Mucosa of descending colon (tissue), 3 donors: Measurements from ENCODE around the gene TAF4. TPM values are rescaled to one million over a fixed set of nuclear protein-coding genes. Genes with fewer than 3 reads are reported as not detected.

Source experiments
- ATAC-seq: fragments of 200-7000 bp; cut with Tn5 transposase; one replicate; pipeline ENCODE4 v1.9.1; 2020; ENCODE audit warnings: mild to moderate bottlenecking, moderate library complexity
- DNase-seq, 3 donors: peaks; one replicate each; pipeline ENCODE4 v3.0.0-alpha.2; 2020
- H3K36me3 ChIP-seq: fragments of 200-600 bp; one replicate; pipeline ENCODE4 v1.8.0; 2021; ENCODE audit warnings: low read depth, mild to moderate bottlenecking
- H3K4me1 ChIP-seq: fragments of 200-600 bp; one replicate; pipeline ENCODE4 v1.8.0; 2021; ENCODE audit warnings: low read depth, mild to moderate bottlenecking
- H3K4me3 ChIP-seq: fragments of 200-600 bp; one replicate; pipeline ENCODE4 v1.8.0; 2021; ENCODE audit warnings: mild to moderate bottlenecking
- H3K9me3 ChIP-seq: fragments of 200-600 bp; one replicate; pipeline ENCODE4 v1.8.0; 2021; ENCODE audit warnings: mild to moderate bottlenecking
- intact Hi-C, 2 donors: fragments of 100-400 bp; cut with DNase I in 1 of 2; cut with micrococcal nuclease in 1 of 2; formaldehyde crosslinking; loops; one replicate each; pipeline versions ENCODE4 v1.11.0 to v1.11.1; 2022; cut with DNase I, micrococcal nuclease
- total RNA-seq, 3 donors: library from RNA; stranded (reverse); fragmentation: NEBNext Ultra II Directional in 2 of 3; extraction: Animal tissue kit (Norgen Biotek cat#: 25700) in 2 of 3; gene quantifications; one replicate each; pipeline versions ENCODE4 v1.2.1 to v1.2.4, GENCODE V29; 2021 to 2023
- TF ChIP-seq, protein P1 (sequence below): fragments of 200-600 bp; IDR thresholded peaks from one replicate; pipeline ENCODE4 v1.8.0; 2022; ENCODE audit warnings: antibody characterized with exemption, mild to moderate bottlenecking
- donor health status: DM: no; HTN: no; CAD: no; lungs with moderate emphysema.
- donor health status: DM: no; HTN: no; CAD: no.
- donor health status: DM: no; HTN: yes; CAD: no.

The TAF4 gene
- total RNA-seq, 3 donors from 2014 or later = 23.8 to 28.3 (median 27.5) TPM

DNA sequence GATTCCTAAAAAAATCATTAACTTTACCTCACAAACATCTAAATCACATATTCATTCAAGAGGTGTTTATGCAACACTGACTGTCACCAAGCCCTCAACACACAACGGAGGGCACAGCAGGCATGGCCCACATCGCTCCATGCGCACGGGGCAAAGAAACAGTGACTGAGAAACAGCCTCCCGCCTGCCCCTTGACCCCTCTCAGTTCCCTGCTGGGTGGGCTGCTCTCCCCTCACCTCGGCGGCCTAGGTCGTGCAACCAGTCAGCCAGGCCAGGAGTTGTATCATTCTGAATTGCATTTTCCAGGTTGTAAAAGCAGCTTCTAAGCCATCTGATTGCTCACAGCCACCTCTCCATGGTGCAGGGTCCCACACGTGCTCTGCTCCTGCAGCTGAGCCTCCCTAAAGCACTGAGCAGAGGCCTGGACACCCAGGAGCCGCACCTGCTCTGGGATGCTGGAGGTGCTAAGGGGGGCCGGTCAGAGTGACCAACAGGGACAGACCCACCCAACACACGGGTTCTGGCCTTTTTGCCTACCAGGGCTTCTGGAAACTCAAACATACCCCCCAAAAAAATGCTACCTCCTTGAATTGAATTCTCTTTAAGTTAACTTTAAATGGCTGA, 37.9 kb downstream of the TAF4 start:
- TF ChIP-seq, protein P1, sequence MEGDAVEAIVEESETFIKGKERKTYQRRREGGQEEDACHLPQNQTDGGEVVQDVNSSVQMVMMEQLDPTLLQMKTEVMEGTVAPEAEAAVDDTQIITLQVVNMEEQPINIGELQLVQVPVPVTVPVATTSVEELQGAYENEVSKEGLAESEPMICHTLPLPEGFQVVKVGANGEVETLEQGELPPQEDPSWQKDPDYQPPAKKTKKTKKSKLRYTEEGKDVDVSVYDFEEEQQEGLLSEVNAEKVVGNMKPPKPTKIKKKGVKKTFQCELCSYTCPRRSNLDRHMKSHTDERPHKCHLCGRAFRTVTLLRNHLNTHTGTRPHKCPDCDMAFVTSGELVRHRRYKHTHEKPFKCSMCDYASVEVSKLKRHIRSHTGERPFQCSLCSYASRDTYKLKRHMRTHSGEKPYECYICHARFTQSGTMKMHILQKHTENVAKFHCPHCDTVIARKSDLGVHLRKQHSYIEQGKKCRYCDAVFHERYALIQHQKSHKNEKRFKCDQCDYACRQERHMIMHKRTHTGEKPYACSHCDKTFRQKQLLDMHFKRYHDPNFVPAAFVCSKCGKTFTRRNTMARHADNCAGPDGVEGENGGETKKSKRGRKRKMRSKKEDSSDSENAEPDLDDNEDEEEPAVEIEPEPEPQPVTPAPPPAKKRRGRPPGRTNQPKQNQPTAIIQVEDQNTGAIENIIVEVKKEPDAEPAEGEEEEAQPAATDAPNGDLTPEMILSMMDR = no peak
- no peaks in the 10 kb centered on the region for H3K9me3 ChIP-seq

GRCh38 chr20:62027116-62027515, 38.6 kb downstream of the TAF4 start:
- intact Hi-C loops = loop anchor here in 1 of 2 donors (10.0 kb wide), 1 partner anchor 98 kb away; the partner anchor contains the start of gene LSM14B
- no peaks in the 10 kb centered on the region for H3K9me3 ChIP-seq

More for the DNA sequence above, 37.9 kb downstream of the TAF4 start:
- Histone ChIP-seq H3K36me3 (no peaks in the 10 kb centered on the region), H3K4me1 (peaks cover 7% of the 10 kb centered on the region), H3K4me3 (no peak overlapping the region)
- intact Hi-C loops = loop anchor here in 1 of 2 donors (10.0 kb wide), 1 partner anchor 97 kb away; the partner anchor contains the start of gene LSM14B
- DNase-seq (no peak), ATAC-seq (no peak)

DNA sequence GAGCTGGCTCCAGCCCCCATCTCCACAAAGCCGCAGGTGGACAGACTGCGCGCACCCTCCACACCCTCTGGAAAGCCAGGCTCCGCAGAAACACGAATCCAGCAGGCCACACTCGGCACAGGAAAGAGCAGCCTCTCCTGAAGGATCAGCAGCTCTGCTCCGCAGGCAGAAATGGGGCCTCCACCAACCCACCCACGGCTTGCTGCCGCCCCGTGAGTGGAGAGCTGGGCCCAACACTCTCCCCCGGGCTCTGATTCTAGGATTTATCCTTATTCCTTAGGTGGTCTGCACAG, 39.2 kb downstream of the TAF4 start:
- no peak overlapping the region for H3K4me3 ChIP-seq
- H3K36me3 ChIP-seq = no peaks in the 10 kb centered on the region
- no peak for ATAC-seq
- peaks cover 7% of the 10 kb centered on the region for H3K4me1 ChIP-seq
- DNase-seq = peak in 1 of 3 donors; percentile 35
- no peaks in the 10 kb centered on the region for H3K9me3 ChIP-seq
- TF ChIP-seq, protein P1 = no peak
- intact Hi-C loops = loop anchor here in 1 of 2 donors (10.0 kb wide), 1 partner anchor 98 kb away; the partner anchor contains the start of gene LSM14B

More at GRCh38 chr20:62027116-62027515, 38.6 kb downstream of the TAF4 start:
- Histone ChIP-seq H3K4me3 (no peak overlapping the region), H3K4me1 (peaks cover 7% of the 10 kb centered on the region), H3K36me3 (no peaks in the 10 kb centered on the region)
- ATAC-seq (no peak), DNase-seq (peak in 1 of 3 donors; percentile 6)
- TF ChIP-seq, protein P1 = no peak

GRCh38 chr20:62025832-62026563, 39.7 kb downstream of the TAF4 start:
- Histone ChIP-seq H3K36me3 (no peaks in the 10 kb centered on the region), H3K4me3 (no peak overlapping the region), H3K4me1 (peaks cover 7% of the 10 kb centered on the region), H3K9me3 (no peaks in the 10 kb centered on the region)
- TF ChIP-seq, protein P1 = no peak
- intact Hi-C loops = loop anchor here in 1 of 2 donors (10.0 kb wide), 1 partner anchor 99 kb away; the partner anchor contains the start of gene LSM14B
- DNase-seq = peak in 2 of 3 donors; percentile 14 to 20
- peak; percentile 28 for ATAC-seq

GRCh38 chr20:62025394-62025793, 40.3 kb downstream of the TAF4 start:
- Histone ChIP-seq H3K4me3 (no peak overlapping the region), H3K9me3 (no peaks in the 10 kb centered on the region), H3K36me3 (no peaks in the 10 kb centered on the region), H3K4me1 (peaks cover 7% of the 10 kb centered on the region)
- intact Hi-C loops = loop anchor here in 1 of 2 donors (10.0 kb wide), 1 partner anchor 99 kb away; the partner anchor contains the start of gene LSM14B
- DNase-seq (peak in 1 of 3 donors; percentile 6), ATAC-seq (no peak)
- TF ChIP-seq, protein P1 = no peak
